ENCODE results near the gene PARD3. TPM values are rescaled to one million over a fixed set of nuclear protein-coding genes. Genes with fewer than 3 reads are reported as not detected.

The PARD3 gene
- total RNA-seq, 6 experiments from 2014 or later, result 19.1 to 27.8 (median 22.0) TPM

DNA sequence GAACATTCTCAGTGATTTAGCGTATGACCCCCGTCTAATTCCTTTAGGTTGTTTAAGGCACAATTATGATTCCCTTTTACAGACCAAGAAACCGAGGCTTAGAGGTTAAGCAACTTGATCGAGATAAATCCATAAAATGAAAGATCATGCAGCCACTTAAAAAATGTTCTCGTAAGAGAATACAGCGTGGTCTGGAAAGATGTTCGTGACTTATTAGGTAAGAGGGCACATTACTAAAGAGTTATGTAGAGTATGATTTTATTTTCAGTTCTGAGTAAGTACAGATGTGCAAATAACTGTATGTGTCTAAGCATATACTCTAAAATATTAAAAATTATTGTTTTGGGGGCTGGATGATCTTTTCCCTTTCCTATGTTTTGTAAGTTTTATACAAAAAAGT is 575.1 kb downstream of the PARD3 start:
- no peak overlapping the region for H3K27ac ChIP-seq
- WGBS (ENCODE audit: insufficient coverage, low coverage, low lambda C conversion rate, missing lambda C conversion rate), result 64% methylated on average over 7 of the region's 7 CpGs

DNA sequence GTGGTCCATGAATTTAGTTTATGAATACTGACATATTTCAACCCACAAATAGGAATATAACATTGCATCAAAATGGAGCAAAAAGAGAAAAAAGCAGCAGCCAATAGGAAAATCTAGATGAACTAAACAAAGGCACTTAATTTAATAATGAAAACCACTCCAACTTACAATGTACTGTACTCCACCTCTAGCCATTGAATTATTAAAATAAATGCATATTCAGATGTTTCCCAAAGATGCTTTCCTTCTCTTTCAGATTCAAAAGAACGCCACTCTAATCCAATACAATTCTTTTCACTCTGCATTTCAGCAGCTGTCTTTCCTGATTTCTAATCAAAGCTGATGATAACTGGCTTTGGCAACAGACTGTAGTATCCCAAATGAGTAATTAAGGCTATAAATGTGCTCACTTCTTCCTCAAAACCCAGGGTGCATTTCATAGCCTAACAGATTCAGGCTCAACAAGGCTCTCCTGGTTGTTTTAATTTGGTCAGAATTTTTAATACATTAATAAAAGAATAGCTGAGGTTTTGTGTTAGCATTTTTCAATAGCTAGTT is 577.1 kb downstream of the PARD3 start:
- no peaks in the 10 kb centered on the region for H3K9me3 ChIP-seq
- no peaks in the 10 kb centered on the region for H3K36me3 ChIP-seq
- TF ChIP-seq, protein P1, sequence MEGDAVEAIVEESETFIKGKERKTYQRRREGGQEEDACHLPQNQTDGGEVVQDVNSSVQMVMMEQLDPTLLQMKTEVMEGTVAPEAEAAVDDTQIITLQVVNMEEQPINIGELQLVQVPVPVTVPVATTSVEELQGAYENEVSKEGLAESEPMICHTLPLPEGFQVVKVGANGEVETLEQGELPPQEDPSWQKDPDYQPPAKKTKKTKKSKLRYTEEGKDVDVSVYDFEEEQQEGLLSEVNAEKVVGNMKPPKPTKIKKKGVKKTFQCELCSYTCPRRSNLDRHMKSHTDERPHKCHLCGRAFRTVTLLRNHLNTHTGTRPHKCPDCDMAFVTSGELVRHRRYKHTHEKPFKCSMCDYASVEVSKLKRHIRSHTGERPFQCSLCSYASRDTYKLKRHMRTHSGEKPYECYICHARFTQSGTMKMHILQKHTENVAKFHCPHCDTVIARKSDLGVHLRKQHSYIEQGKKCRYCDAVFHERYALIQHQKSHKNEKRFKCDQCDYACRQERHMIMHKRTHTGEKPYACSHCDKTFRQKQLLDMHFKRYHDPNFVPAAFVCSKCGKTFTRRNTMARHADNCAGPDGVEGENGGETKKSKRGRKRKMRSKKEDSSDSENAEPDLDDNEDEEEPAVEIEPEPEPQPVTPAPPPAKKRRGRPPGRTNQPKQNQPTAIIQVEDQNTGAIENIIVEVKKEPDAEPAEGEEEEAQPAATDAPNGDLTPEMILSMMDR (IDR thresholded peaks at IDR 0.05), result no peak
- no peak for TF ChIP-seq POLR2A (IDR thresholded peaks at IDR 0.05)
- H3K27ac ChIP-seq, result no peak overlapping the region
- no peak overlapping the region for H3K4me3 ChIP-seq
- no peaks in the 10 kb centered on the region for H3K27me3 ChIP-seq
- 45% methylated on average over 1 of the region's 1 CpG for WGBS (ENCODE audit: insufficient coverage, low coverage, low lambda C conversion rate, missing lambda C conversion rate)
- no peaks in the 10 kb centered on the region for H3K4me1 ChIP-seq
- ATAC-seq, result no peak
- intact Hi-C loops (cut with DNase I), result no loop called here
- no peak for DNase-seq

More for the DNA sequence above, 575.1 kb downstream of the PARD3 start:
- TF ChIP-seq, protein P1 (IDR thresholded peaks at IDR 0.05), result no peak
- TF ChIP-seq POLR2A (IDR thresholded peaks at IDR 0.05), result no peak
- Histone ChIP-seq H3K9me3 (no peaks in the 10 kb centered on the region), H3K36me3 (no peaks in the 10 kb centered on the region), H3K4me3 (no peak overlapping the region), H3K4me1 (no peaks in the 10 kb centered on the region), H3K27me3 (no peaks in the 10 kb centered on the region)
- DNase-seq (no peak), ATAC-seq (no peak)
- intact Hi-C loops (cut with DNase I), result no loop called here

DNA sequence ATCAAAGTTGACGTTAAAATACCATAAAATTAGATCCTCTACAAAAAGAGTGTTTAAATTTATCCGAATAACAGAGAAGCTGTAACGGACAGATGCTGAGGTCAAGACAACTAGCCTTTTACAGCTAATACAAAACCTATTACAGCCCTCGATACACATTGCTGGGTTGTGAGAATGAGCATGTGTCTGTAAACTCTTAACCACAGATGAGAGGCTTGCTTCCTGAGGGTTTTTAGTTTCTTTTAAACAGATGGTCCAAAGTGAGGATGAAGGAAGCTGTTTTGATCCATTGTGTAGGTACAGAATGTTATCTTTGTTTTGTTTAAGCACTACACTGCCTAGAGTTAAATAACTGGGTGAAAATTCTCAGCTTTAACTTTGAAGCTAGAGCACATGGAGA is 578.2 kb downstream of the PARD3 start:
- intact Hi-C loops (cut with DNase I), result no loop called here
- Histone ChIP-seq H3K27me3 (no peaks in the 10 kb centered on the region), H3K36me3 (no peaks in the 10 kb centered on the region), H3K4me3 (no peak overlapping the region), H3K27ac (no peak overlapping the region), H3K9me3 (no peaks in the 10 kb centered on the region), H3K4me1 (peaks cover 0 to 7% (median 0%) of the 10 kb centered on the region in 4 donors)
- no peak for ATAC-seq
- no peak for DNase-seq
- TF ChIP-seq, protein P1 (IDR thresholded peaks at IDR 0.05), result no peak
- no peak for TF ChIP-seq POLR2A (IDR thresholded peaks at IDR 0.05)
- 75% methylated on average over 4 of the region's 4 CpGs for WGBS (ENCODE audit: insufficient coverage, low coverage, low lambda C conversion rate, missing lambda C conversion rate)

DNA sequence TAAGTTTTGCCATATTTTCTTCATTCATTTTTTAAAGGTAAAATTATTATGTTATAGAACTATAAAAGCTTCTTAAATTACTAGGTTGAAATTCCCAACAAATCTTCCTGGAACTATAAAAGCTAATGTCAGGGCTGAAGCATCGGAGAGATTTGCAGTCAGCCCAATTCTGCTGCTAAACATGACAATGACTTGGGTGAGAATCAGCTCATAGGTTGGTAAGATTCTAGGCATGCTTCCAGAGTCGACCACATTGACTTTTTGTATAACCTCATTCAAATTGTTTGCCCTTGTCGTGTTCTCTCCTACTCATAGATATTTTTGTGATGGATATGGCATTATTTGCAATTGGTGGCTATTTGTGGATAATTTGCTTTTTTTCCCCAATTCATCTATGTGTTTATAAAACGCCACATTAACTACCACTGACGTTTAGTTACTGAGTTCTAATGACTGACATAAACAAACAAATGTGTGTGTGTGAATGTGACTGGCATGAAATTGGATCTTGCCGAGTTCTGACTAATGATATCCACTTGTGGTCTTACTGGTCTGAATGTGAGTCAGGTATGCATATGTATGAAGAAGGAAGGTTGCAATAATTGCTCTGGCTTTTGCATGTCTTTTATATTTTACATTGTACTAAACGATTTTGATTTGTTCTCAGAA is 579.8 kb downstream of the PARD3 start:
- no peak overlapping the region for H3K4me3 ChIP-seq
- H3K27ac ChIP-seq, result no peak overlapping the region
- WGBS (ENCODE audit: insufficient coverage, low coverage, low lambda C conversion rate, missing lambda C conversion rate), result 69% methylated on average over 7 of the region's 7 CpGs
- no peaks in the 10 kb centered on the region for H3K9me3 ChIP-seq
- H3K27me3 ChIP-seq, result no peaks in the 10 kb centered on the region
- TF ChIP-seq POLR2A (IDR thresholded peaks at IDR 0.05), result no peak
- TF ChIP-seq, protein P1 (IDR thresholded peaks at IDR 0.05), result no peak
- no peaks in the 10 kb centered on the region for H3K36me3 ChIP-seq
- ATAC-seq, result no peak
- H3K4me1 ChIP-seq, result peaks cover 0 to 7% (median 0%) of the 10 kb centered on the region in 4 donors
- DNase-seq, result no peak
- intact Hi-C loops (cut with DNase I), result no loop called here
